Naive thymus-derived CD4-positive, alpha-beta T cell (primary cell): ENCODE results near the gene SLC6A6. TPM values are rescaled to one million over a fixed set of nuclear protein-coding genes. Genes with fewer than 3 reads are reported as not detected.

Experiments used
- ATAC-seq: fragments of 150-1000 bp; cut with Tn5 transposase; 2 replicates; pipeline ENCODE4 v1.10.0; 2021; ENCODE audit warnings: mild to moderate bottlenecking, moderate library complexity
- CTCF ChIA-PET: fragments of 350-600 bp; sonication (Branson Sonifier 250); formaldehyde crosslinking; loops from one replicate; lab custom pipeline; 2021; ENCODE audit warnings: antibody characterized with exemption; lab: Charles Lee
- POLR2A ChIA-PET: fragments of 350-600 bp; sonication (Branson Sonifier 250); formaldehyde crosslinking; loops from one replicate; lab custom pipeline; 2021; ENCODE audit warnings: antibody characterized with exemption, inconsistent platforms; lab: Charles Lee
- DNase-seq, 9 donors: peaks; one replicate each; pipeline versions ENCODE4 v3.0.0 to v3.0.0-alpha.2; 2020 to 2022; ENCODE audit warnings: mixed read lengths in 1 of 9
- H3K27ac ChIP-seq: one replicate; pipeline ENCODE4 v1.7.0; 2013; ENCODE audit warnings: mild to moderate bottlenecking, low read depth, low read length, moderate library complexity
- H3K27me3 ChIP-seq, 2 donors: one replicate each; pipeline ENCODE4 v1.7.0; 2013; ENCODE audit warnings: low read length in 2 of 2, mild to moderate bottlenecking in 2 of 2, moderate library complexity in 2 of 2; ENCODE audit not compliant: control insufficient read depth in 2 of 2, insufficient read depth in 2 of 2
- H3K36me3 ChIP-seq, 3 experiments: 1 replicate in 2 of 3; 2 replicates in 1 of 3; pipeline ENCODE4 v1.7.0; 2013; ENCODE audit warnings: low read length in 3 of 3, mild to moderate bottlenecking in 3 of 3, moderate library complexity in 1 of 3; ENCODE audit not compliant: insufficient read depth in 3 of 3, control insufficient read depth in 2 of 3
- H3K4me1 ChIP-seq, 2 donors: one replicate each; pipeline ENCODE4 v1.7.0; 2013; ENCODE audit warnings: low read length in 2 of 2, mild to moderate bottlenecking in 2 of 2, moderate library complexity in 1 of 2; ENCODE audit not compliant: control insufficient read depth in 2 of 2, insufficient read depth in 2 of 2
- H3K4me3 ChIP-seq: 2 replicates; pipeline ENCODE4 v1.7.0; 2013; ENCODE audit warnings: mild to moderate bottlenecking, low read length
- H3K9me3 ChIP-seq, 3 experiments: 1 replicate in 2 of 3; 2 replicates in 1 of 3; pipeline ENCODE4 v1.7.0; 2013; ENCODE audit warnings: low read length in 3 of 3; ENCODE audit not compliant: control insufficient read depth in 2 of 3
- H3K27ac Mint-ChIP-seq, 9 donors: one replicate each; pipeline ENCODE4 v1.8.0; 2020 to 2022; ENCODE audit warnings: mixed read lengths in 9 of 9, mild to moderate bottlenecking in 8 of 9, moderate library complexity in 5 of 9, inconsistent platforms in 2 of 9
- H3K27me3 Mint-ChIP-seq, 5 donors: one replicate each; pipeline ENCODE4 v1.8.0; 2021 to 2022; ENCODE audit warnings: mixed read lengths in 5 of 5, mild to moderate bottlenecking in 1 of 5
- H3K36me3 Mint-ChIP-seq, 5 donors: one replicate each; pipeline ENCODE4 v1.8.0; 2020 to 2022; ENCODE audit warnings: mixed read lengths in 5 of 5, mild to moderate bottlenecking in 3 of 5, inconsistent platforms in 1 of 5
- H3K4me1 Mint-ChIP-seq, 7 donors: one replicate each; pipeline ENCODE4 v1.8.0; 2020 to 2022; ENCODE audit warnings: mixed read lengths in 7 of 7, mild to moderate bottlenecking in 3 of 7, inconsistent platforms in 1 of 7
- H3K4me3 Mint-ChIP-seq, 10 donors: one replicate each; pipeline ENCODE4 v1.8.0; 2020 to 2022; ENCODE audit warnings: mild to moderate bottlenecking in 10 of 10, mixed read lengths in 10 of 10, moderate library complexity in 6 of 10, inconsistent platforms in 2 of 10
- H3K9me3 Mint-ChIP-seq, 11 donors: one replicate each; pipeline ENCODE4 v1.8.0; 2020 to 2022; ENCODE audit warnings: mixed read lengths in 11 of 11, mild to moderate bottlenecking in 4 of 11, inconsistent platforms in 1 of 11, moderate library complexity in 1 of 11
- intact Hi-C, 2 donors: fragments of 100-400 bp; cut with micrococcal nuclease; formaldehyde crosslinking; loops; one replicate each; pipeline ENCODE4 v1.15.1; 2023
- polyA plus RNA-seq, 2 donors: library from polyadenylated mRNA; unstranded; fragments of 300-500 nt; fragmentation: Illumina TruSeq; gene quantifications; one replicate each; pipeline ENCODE4 v1.2.3, GENCODE V29; 2021
- total RNA-seq, 6 experiments: library from RNA in 5 of 6; stranded (reverse) in 5 of 6; gene quantifications; 1 replicate in 5 of 6; 2 replicates in 1 of 6; pipeline ENCODE4 v1.2.3 and lab custom pipeline; 2021 to 2026

Gene SLC6A6
- total and polyA plus RNA-seq, 7 experiments from 2014 or later, result 3.0 to 87.5 (median 35.2) TPM

- Mint-ChIP-seq H3K27me3 (no peaks in the 10 kb centered on the region), H3K4me3 (no peak overlapping the region), H3K4me1 (peaks cover 0 to 20% (median 5%) of the 10 kb centered on the region in 7 donors), H3K9me3 (no peaks in the 10 kb centered on the region), H3K36me3 (peaks cover 0 to 22% (median 6%) of the 10 kb centered on the region in 5 donors), H3K27ac (peak overlapping the region in 2 of 9 donors; percentile 25 to 43)
- H3K9me3 ChIP-seq, result no peaks in the 10 kb centered on the region
- H3K4me1 ChIP-seq, result no peaks in the 10 kb centered on the region
- no peak overlapping the region for H3K27ac ChIP-seq
- DNase-seq (no peak), ATAC-seq (no peak)
- H3K27me3 ChIP-seq, result no peaks in the 10 kb centered on the region
- no peak overlapping the region for H3K4me3 ChIP-seq
- intact Hi-C loops, result loop anchor here in 1 of 2 donors (2.0 kb wide), 2 partner anchors 27 to 57 kb away; partner anchors contain the start of gene SLC6A6
- CTCF ChIA-PET, result interaction anchor here (1.0 to 1.3 kb wide), 3 partner anchors 58 to 198 kb away, joined by 3 to 6 read pairs (median 3); no protein-coding TSS in a partner anchor
- POLR2A ChIA-PET, result no interaction called here
- H3K36me3 ChIP-seq, result peaks cover 0 to 72% (median 0%) of the 10 kb centered on the region in 3 experiments
Measured at GRCh38 chr3:14459787-14460186, 57.4 kb downstream of the SLC6A6 start.

- ATAC-seq, result no peak
- intact Hi-C loops, result loop anchor here (1.0 to 2.0 kb wide), 6 partner anchors 28 to 564 kb away; partner anchors contain the start of gene SLC6A6 (in 2 of the 2)
- peaks cover 0 to 77% (median 0%) of the 10 kb centered on the region in 3 experiments for H3K36me3 ChIP-seq
Measured at GRCh38 chr3:14460342-14461005, 58.1 kb downstream of the SLC6A6 start.

GRCh38 chr3:14461006-14461747 lies 58.8 kb downstream of the SLC6A6 start:
- POLR2A ChIA-PET, result no interaction called here

More at GRCh38 chr3:14460342-14461005, 58.1 kb downstream of the SLC6A6 start:
- Histone ChIP-seq H3K27ac (no peak overlapping the region), H3K4me1 (no peaks in the 10 kb centered on the region), H3K9me3 (no peaks in the 10 kb centered on the region), H3K4me3 (no peak overlapping the region), H3K27me3 (no peaks in the 10 kb centered on the region)
- Mint-ChIP-seq H3K27me3 (no peaks in the 10 kb centered on the region), H3K4me1 (peaks cover 0 to 20% (median 5%) of the 10 kb centered on the region in 7 donors), H3K36me3 (peaks cover 0 to 24% (median 6%) of the 10 kb centered on the region in 5 donors), H3K9me3 (no peaks in the 10 kb centered on the region), H3K4me3 (no peak overlapping the region), H3K27ac (peak overlapping the region in 5 of 9 donors; percentile 25 to 71 (median 47))
- POLR2A ChIA-PET, result no interaction called here
- CTCF ChIA-PET, result interaction anchor here (0.9 to 2.6 kb wide), 5 partner anchors 28 to 260 kb away, joined by 3 to 17 read pairs (median 6); no protein-coding TSS in a partner anchor
- DNase-seq, result no peak

GRCh38 chr3:14461748-14462324 lies 59.4 kb downstream of the SLC6A6 start:
- peaks cover 0 to 80% (median 3%) of the 10 kb centered on the region in 3 experiments for H3K36me3 ChIP-seq
- H3K27ac Mint-ChIP-seq, result peak overlapping the region in 1 of 9 donors; percentile 10
- no peaks in the 10 kb centered on the region for H3K27me3 Mint-ChIP-seq
- H3K4me3 Mint-ChIP-seq, result no peak overlapping the region
- DNase-seq (peak in 6 of 9 donors; percentile 22 to 41 (median 32)), ATAC-seq (peak; percentile 60)
- no peaks in the 10 kb centered on the region for H3K9me3 ChIP-seq
- intact Hi-C loops, result loop anchor here (1.0 to 2.0 kb wide), 6 partner anchors 29 to 566 kb away; partner anchors contain the start of gene SLC6A6 (in 2 of the 2)
- H3K27me3 ChIP-seq, result no peaks in the 10 kb centered on the region
- ChIA-PET POLR2A (interaction anchor here (0.6 kb wide), 1 partner anchor 1903 kb away, joined by 3 read pairs; no protein-coding TSS in a partner anchor), CTCF (interaction anchor here (0.8 to 2.6 kb wide), 9 partner anchors 29 to 597 kb away, joined by 3 to 19 read pairs (median 5); partner anchors contain the start of gene SLC6A6)
- no peak overlapping the region for H3K4me3 ChIP-seq
- H3K9me3 Mint-ChIP-seq, result no peaks in the 10 kb centered on the region
- H3K27ac ChIP-seq, result peak overlapping the region; percentile 5
- peaks cover 0 to 24% (median 6%) of the 10 kb centered on the region in 5 donors for H3K36me3 Mint-ChIP-seq
- H3K4me1 ChIP-seq, result no peaks in the 10 kb centered on the region
- peaks cover 0 to 20% (median 5%) of the 10 kb centered on the region in 7 donors for H3K4me1 Mint-ChIP-seq

More at GRCh38 chr3:14461006-14461747, 58.8 kb downstream of the SLC6A6 start:
- Histone ChIP-seq H3K27ac (no peak overlapping the region), H3K9me3 (no peaks in the 10 kb centered on the region), H3K36me3 (peaks cover 0 to 78% (median 0%) of the 10 kb centered on the region in 3 experiments), H3K27me3 (no peaks in the 10 kb centered on the region), H3K4me1 (no peaks in the 10 kb centered on the region), H3K4me3 (no peak overlapping the region)
- no peak for ATAC-seq
- Mint-ChIP-seq H3K9me3 (no peaks in the 10 kb centered on the region), H3K4me1 (peaks cover 0 to 20% (median 5%) of the 10 kb centered on the region in 7 donors), H3K36me3 (peaks cover 0 to 24% (median 6%) of the 10 kb centered on the region in 5 donors), H3K27me3 (no peaks in the 10 kb centered on the region), H3K27ac (peak overlapping the region in 3 of 9 donors; percentile 25 to 55 (median 43)), H3K4me3 (no peak overlapping the region)
- CTCF ChIA-PET, result interaction anchor here (0.9 to 2.6 kb wide), 7 partner anchors 29 to 596 kb away, joined by 3 to 19 read pairs (median 7); partner anchors contain the start of gene SLC6A6
- no peak for DNase-seq
- intact Hi-C loops, result loop anchor here (1.0 to 2.0 kb wide), 6 partner anchors 28 to 565 kb away; partner anchors contain the start of gene SLC6A6 (in 2 of the 2)

GRCh38 chr3:14462738-14463137 lies 60.3 kb downstream of the SLC6A6 start:
- Mint-ChIP-seq H3K27me3 (no peaks in the 10 kb centered on the region), H3K36me3 (peaks cover 0 to 24% (median 6%) of the 10 kb centered on the region in 5 donors), H3K9me3 (no peaks in the 10 kb centered on the region), H3K4me3 (no peak overlapping the region), H3K27ac (peak overlapping the region in 1 of 9 donors; percentile 76), H3K4me1 (peaks cover 0 to 20% (median 5%) of the 10 kb centered on the region in 7 donors)
- DNase-seq (no peak), ATAC-seq (no peak)
- intact Hi-C loops, result no loop called here
- no peaks in the 10 kb centered on the region for H3K9me3 ChIP-seq
- peaks cover 0 to 79% (median 6%) of the 10 kb centered on the region in 3 experiments for H3K36me3 ChIP-seq
- ChIA-PET CTCF (interaction anchor here (0.7 to 2.6 kb wide), 9 partner anchors 28 to 567 kb away, joined by 3 to 19 read pairs (median 5); partner anchors contain the start of gene SLC6A6), POLR2A (interaction anchor here (0.6 kb wide), 1 partner anchor 1903 kb away, joined by 3 read pairs; no protein-coding TSS in a partner anchor)
- no peak overlapping the region for H3K4me3 ChIP-seq
- H3K27me3 ChIP-seq, result no peaks in the 10 kb centered on the region
- no peaks in the 10 kb centered on the region for H3K4me1 ChIP-seq
- no peak overlapping the region for H3K27ac ChIP-seq
